GM12872 (cell line): ENCODE measurements around the gene TM4SF5.

Experiments used
- CTCF ChIP-seq: IDR thresholded peaks from 3 replicates; pipeline ENCODE4 v1.5.1; 2011; ENCODE audit warnings: low read depth, mild to moderate bottlenecking, low read length, moderate library complexity; ENCODE audit not compliant: insufficient read depth

The TM4SF5 gene

GRCh38 chr17:4823373-4824089, 51.8 kb downstream of the TM4SF5 start:
- TF ChIP-seq CTCF: no peak

GRCh38 chr17:4827399-4827798, 55.7 kb downstream of the TM4SF5 start:
- TF ChIP-seq CTCF: no peak
